Measurements from ENCODE around the gene NRCAM.

GRCh38 chr7:108282427-108282996 lies 173.7 kb downstream of the NRCAM start:
- no peak for TF ChIP-seq CTCF (IDR thresholded peaks at IDR 0.05)
- TF ChIP-seq POLR2A (IDR thresholded peaks at IDR 0.05) = no peak

Measured in adrenal gland (tissue), 5 donors.